GM18907 (cell line): Measurements from ENCODE around the gene SKAP2.
A peak's percentile ranks its signal among the peaks of the same experiment; 100 is the strongest.

Experiments used
- ATAC-seq: cut with Tn5 transposase; IDR thresholded peaks from one replicate; pipeline ENCODE4 v1.9.1; 2021; ENCODE audit warnings: mild to moderate bottlenecking, moderate library complexity; ENCODE audit not compliant: unreplicated experiment

SKAP2 gene

DNA sequence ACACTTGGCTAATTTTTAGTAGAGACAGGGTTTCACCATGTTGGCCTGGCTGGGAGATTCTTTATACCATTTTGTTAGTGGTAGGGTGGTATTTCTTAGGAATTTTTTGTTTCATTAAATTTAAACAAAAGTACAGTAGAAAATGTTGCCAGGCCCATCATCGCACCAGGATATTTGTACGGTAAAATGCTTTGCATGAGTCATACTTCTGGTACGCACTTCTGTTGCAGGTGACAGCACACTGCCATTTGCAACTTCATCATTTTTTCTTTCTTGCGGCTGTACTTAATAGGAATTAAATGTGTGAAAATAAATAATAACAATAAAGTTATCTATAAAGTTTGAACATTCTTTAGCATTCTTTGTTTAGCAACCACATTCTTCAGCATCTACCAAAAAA is 195.6 kb downstream of the SKAP2 start:
- no peak for ATAC-seq

- ATAC-seq, result no peak
Measured at GRCh38 chr7:26667514-26668133, 196.8 kb downstream of the SKAP2 start.

DNA sequence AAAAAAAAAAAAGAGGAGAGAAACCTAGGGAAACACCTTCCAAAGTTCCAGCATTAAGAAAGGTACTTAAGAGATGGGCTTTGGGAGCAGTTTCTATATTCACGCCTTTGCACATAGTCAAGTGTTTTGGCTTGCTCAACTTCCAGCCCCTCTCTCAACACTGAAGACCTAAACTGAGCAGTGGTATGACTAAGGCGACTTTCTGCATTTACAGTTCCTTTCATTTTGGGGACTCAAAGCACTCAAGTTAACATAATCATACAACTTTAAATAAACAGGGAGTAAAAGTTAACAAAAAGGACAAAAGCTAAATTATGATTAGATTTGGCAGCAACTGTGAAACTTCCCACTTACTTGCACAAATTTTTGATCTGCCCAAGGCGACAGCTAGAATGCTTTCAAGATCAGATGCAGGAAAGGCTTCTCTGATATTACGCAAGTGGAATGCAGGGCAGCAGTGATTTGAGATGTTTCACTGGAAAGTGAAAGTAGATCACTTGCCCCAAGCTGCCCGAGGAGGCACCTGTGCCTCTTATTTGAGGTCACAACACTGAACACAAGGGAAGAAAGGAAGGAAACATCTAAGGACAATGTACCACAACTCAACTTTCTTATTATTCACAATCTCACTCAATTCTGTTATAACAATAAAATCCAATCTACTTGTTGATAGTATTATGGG is 199.5 kb downstream of the SKAP2 start:
- ATAC-seq, result peak; percentile 76

DNA sequence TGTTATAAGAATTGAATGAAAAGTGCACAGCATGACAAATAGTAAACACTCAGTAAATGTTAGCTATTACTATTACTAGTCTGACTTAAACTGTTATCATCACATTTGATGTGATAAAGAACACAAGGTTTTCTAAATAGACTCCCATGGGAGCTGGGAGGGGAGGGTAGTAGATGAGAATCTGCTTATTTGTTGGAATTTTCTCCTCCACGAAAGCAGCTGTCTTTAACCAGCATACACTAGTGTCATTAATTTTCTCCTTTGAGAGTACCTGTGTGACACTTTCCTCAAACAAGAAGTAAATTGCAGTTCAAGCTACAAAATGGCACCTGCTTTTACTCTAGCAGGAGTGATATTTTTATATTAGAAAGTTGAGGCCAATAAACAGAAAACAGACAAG is 200.1 kb downstream of the SKAP2 start:
- no peak for ATAC-seq

DNA sequence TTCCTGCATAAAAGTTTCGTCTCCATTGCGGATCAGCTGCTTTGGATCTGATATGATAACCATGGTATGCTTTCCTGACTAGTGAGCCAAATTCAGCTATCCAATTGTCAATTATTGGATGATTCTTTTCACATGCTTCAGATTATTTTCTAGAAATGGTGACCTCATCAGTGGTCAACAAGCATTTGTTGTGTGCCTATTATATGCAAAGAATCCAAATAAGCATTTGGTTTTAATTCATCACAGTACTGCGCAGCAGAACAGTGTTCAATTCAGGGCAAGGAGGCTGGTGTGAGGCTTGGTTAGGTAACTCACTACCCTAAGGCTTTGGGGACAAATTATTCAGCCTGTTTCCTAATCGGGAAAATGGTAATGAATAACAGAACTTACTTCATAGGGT is 200.5 kb downstream of the SKAP2 start:
- no peak for ATAC-seq

DNA sequence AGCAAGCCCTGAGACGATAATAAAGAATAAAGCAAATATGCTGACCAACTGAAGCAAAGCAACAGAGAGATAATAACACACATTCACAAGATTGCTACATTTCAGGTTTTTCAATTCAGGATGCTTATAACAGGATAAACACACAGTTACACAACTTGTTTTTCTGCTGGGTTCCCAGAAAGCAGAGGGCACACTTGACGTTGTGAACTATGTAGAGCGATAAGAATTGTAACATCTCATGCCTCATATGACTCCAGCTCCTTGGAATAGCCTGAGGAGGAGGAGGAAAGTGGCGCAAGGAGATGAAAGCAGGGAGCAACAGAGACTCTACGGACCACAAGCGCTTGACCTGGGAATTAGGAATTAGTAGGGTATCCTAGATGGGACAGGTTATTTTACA is 201.7 kb downstream of the SKAP2 start:
- no peak for ATAC-seq

GRCh38 chr7:26659121-26659520 is 205.3 kb downstream of the SKAP2 start:
- ATAC-seq, result no peak

DNA sequence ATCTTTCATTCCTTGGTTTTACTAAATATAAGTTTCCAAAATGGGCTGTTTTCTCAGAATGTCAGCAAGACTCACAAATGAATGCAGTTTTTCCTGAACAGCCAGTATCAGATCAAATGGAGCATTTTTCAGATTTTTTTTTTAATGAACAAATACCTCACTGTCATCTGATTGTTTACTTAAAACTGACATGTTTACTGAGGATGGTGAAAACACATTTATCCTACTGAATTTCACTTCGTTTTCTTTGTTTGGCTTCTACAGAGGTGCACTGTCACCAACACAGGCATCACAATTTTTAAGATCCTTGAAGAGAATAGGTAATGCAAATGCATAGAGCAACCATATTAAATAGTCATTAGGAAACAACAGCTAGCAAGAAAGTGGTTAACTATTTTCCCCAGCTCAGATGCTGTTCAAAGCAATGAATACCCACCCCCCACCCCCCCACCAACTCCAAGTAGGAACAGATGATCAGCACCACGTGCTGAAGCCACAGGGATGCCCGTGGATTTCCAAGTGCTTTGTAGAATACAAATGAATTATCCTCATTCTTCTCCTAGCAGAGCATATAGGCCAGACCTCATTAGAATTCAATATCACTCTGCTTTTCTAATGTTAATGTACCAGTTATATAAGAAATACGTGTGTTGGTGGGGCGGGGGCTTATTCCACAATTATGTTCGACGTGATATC is 205.9 kb downstream of the SKAP2 start:
- ATAC-seq, result no peak

DNA sequence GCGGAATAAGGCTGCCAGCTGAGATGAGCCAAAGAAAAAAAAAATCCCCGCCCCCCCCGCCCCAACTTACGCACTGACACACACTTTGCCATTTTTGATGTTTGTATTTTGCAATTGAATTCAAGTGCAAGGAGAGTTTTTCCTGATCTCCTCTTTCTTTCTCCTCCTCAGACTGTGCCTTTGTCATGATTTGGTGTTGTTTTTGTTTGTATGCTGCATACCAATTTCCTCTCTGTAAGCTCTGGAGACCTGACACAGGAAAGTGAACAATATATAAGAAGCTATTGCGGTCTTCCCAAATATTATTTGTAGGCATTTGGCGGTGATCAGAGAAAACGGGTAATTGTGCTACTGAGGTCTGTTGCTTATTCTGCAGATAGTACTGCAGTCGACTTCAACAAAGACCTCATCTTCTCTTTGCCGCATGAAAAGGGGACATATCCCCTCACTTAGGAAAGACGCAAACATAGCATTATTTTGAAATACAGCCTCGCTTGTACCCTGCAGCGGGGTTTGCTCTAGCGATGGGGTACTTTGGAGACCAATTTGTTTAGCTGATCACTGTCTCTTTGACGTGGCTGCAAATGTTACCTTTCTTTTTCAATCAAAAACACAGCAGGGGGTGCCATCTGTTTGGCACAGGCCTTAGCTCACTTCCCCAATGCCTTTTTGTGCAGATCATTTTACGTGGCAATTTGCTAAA is 206.6 kb downstream of the SKAP2 start:
- no peak for ATAC-seq

DNA sequence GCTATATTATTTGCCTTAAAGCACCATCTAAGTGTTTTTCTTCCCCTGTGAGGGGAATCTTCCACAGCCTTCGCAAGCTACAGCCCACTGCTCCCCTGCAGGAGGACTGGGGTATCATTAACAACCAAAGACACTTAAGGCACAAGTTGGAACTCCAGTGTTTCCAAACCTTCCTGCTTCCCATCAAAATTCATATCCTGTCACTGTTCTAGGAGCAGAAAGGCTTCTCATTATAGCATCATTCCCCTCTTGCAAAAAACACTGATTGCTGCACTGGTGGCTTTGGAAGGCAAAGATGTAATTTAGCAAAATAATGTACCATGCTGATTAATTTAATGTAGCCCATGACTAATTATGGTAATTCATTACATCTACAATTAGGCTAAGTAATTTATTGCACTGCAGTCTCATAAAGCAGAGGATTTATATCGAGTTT is 207.2 kb downstream of the SKAP2 start:
- no peak for ATAC-seq

DNA sequence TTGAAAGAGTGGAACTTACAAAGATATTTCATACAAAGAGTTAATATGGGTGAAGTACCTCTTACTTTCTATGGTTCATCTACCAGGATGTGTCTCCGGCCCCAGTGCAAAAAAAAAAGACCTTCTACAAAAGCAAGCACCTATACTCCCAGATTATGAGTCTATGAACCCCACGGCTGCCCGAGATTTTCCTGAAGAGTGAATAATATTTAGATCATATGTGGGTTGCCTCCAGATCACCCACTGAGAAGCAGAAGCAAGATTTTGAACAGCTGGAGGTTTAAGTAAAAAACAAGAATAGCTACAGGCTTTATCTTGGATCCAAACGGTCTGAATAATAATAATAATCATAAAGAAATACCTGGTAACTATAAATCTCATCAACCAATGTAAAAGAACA is 207.7 kb downstream of the SKAP2 start:
- no peak for ATAC-seq

DNA sequence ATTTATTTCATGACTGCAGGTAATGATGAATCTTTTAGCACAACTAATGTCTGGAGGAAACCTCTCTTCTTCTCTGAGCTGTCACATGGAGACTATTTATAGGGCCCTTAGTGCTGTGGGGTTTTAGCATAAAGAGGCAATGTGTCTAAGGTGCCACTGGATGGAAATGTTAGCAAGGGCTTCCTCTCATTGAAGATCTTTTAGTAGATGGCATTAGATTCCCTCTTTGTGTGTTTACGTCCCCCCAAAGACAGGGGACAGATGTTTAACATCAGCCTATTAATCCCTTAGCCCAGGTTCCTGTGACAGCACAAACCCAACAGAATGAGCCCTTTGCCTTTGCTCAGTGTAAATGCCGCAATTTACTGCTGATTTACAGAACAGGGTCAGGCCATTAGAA is 208.6 kb downstream of the SKAP2 start:
- ATAC-seq, result no peak

GRCh38 chr7:26653430-26654399 is 210.7 kb downstream of the SKAP2 start:
- no peak for ATAC-seq

DNA sequence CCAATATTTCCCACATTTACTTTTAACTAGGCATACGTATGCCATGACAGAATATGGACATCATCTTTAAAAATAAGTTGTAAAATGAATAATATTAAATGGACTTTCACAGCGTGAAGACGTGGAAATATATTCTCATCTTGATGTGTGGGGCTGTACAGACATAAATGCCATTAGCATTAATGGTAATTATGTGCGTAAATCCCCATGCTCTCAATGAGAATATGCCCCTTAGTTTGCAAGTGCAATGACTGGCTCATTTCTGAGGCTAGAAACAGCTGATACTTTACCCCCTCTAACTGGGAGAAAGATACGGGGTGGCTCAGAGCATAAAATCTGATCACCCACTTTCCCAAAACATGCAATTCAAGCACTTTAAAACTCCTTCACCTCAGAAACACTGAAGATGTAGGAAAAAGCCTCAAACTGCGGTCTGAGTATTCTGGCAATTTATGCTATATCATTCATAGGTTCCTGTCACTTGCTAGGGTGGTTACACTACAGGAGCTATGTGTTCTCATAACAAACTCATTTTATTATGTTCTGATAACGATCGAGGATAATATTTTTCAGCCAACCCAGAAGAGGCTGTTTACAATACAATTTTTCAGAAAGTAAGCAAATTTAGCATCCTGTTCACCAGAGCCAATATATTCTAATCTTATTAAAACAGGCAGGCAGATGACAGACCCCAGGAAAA is 211.8 kb downstream of the SKAP2 start:
- no peak for ATAC-seq

- no peak for ATAC-seq
Measured at GRCh38 chr7:26650103-26650502, 214.3 kb downstream of the SKAP2 start.

- ATAC-seq, result no peak
Measured at GRCh38 chr7:26649388-26649787, 215.0 kb downstream of the SKAP2 start.

GRCh38 chr7:26648554-26648953 is 215.8 kb downstream of the SKAP2 start:
- ATAC-seq, result no peak

DNA sequence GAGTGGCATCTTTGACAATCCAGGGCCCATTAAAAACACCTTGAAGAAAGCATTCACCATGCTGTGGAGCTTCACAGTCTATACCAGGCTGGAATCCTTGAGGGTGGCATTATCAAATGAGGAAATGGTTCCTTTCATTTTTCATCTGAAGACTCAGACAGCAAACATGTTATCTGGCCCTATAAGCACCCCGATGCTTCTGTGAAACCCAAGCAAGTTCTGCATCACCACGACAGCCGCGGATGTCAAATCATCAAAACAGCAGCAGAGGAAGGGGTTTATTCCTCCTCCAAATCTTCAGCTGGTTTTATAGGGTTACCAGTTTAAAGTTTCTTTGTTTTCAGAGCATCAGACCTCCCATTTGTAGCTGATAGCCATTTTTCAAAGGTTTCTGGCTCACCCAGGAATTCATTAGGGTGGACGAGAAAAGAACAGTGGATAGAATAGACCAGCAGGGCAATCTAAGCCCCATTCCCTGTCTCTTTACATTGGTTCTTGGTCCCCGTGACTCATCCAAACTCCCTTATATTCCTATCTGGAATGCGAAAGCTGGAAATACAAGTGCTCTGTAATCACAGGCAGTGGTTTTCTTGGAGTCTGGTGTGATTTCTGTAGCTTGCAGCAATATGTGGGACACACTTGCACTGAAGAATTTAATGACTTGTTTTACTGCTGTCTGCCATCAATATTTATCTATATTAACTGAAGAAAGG is 217.9 kb downstream of the SKAP2 start:
- no peak for ATAC-seq

DNA sequence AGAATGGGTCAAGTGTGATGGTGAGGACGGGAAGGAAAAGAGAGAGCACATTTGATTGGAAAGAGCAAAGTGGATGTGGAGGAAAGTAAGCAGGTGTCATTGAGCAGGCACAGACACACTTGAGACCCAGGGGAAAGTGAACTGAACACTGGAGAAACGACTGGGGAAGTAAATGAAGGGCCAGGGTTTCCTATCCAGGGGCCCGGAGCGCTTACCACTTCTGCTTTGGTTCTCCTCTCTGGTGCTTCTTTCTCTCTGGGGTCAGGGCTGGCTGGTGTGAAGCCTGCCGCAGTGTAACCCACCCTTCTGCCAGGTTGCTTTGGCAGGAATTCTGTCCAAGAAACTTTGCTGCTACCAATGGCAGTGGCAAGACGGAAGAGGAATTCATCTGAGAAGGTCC is 219.3 kb downstream of the SKAP2 start:
- no peak for ATAC-seq
